ENCODE results near the gene AMPD2.

AMPD2 gene

DNA sequence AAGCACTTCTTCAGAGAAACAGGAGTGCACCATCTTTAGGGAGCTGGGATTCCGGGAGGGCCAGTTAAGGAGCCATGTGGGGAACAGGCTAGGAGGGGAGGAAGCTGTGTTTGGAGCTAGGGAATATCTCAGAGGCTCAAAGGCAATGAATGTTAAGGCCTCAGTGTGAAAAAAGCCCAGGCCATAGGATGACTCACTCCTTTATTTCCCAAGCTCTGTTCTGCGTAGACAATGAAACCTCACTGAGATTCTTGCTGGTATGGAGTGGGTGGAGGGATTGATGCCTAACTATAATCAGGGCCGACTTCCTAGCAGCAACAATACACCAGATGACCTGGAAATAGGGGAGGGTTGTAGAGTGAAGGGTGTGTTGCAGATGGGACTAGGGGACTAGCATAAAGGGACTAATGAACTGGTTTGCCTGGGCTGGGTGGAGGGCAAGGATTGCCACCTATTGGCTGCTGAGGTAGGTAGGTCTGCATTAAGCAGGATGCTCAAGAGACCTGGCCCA, 2.3 kb upstream of the AMPD2 start:
- H3K4me1 ChIP-seq (ENCODE audit: control insufficient read depth, insufficient read depth, low read length) = peaks cover 29% of the 10 kb centered on the region
- H3K27me3 ChIP-seq (ENCODE audit: control insufficient read depth, insufficient read depth, low read length) = no peaks in the 10 kb centered on the region
- H3K4me3 ChIP-seq (ENCODE audit: low read depth, low read length) = peak overlapping the region; percentile 1; the same call in 1 of the 2 replicates
- no peak overlapping the region for H3K27ac ChIP-seq (ENCODE audit: low read depth, low read length)
- H3K9me3 ChIP-seq (ENCODE audit: control insufficient read depth, insufficient read depth, low read depth, low read length) = no peaks in the 10 kb centered on the region
- no peaks in the 10 kb centered on the region for H3K36me3 ChIP-seq (ENCODE audit: control insufficient read depth, insufficient read depth, low read length)
- H3K9ac ChIP-seq (ENCODE audit: low read length) = peak overlapping the region; percentile 16

DNA sequence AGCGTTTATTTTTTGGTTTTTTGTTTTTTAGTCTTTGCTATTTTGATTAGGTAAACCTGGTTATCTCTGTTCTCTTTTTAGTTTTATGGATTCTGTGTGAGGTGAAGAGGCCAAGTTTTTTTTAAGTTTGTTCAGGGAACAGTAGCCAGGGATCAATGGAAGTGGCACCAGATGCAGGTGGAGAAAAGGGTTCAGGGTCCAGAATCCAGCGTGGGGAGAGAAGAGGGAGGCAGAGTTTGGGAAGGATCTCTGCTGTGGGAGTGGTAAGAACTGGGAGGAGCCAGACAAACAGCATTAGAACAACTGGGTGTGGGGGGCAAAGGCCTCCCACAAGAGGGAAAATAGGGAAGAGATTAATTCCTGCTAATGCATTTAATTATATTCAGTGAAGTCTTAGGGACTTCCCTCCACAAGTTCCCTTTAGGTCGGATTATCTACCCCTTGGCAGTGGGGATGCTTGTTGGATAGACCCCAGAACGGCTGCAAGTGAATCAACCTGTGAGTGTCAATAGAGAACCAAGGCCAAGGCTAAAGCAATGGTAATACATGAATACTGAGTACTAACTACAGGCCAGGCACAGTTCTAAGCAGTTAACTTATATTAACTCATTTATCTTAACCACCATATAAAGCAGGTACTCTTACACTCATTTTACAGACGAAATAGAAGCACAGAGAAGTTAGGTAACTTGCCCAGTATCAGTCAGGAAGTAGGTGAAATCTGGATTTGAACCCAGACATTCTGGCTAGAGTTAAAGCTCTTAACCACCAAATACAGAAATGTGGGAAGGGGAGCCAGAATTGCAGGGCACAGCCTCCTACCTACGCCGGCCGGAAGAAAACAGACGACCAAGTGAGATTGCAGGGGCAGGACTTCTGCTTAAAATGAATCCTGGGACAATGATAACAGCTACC, 719 bp upstream of the AMPD2 start:
- Histone ChIP-seq H3K4me1 (ENCODE audit: control insufficient read depth, insufficient read depth, low read length) (peaks cover 29% of the 10 kb centered on the region), H3K36me3 (ENCODE audit: control insufficient read depth, insufficient read depth, low read length) (no peaks in the 10 kb centered on the region), H3K27ac (ENCODE audit: low read depth, low read length) (peak overlapping the region; percentile 51; the same call in 1 of the 2 replicates), H3K9ac (ENCODE audit: low read length) (peak overlapping the region; percentile 79), H3K27me3 (ENCODE audit: control insufficient read depth, insufficient read depth, low read length) (no peaks in the 10 kb centered on the region), H3K4me3 (ENCODE audit: low read depth, low read length) (peak overlapping the region; percentile 93), H3K9me3 (ENCODE audit: control insufficient read depth, insufficient read depth, low read depth, low read length) (no peaks in the 10 kb centered on the region)

DNA sequence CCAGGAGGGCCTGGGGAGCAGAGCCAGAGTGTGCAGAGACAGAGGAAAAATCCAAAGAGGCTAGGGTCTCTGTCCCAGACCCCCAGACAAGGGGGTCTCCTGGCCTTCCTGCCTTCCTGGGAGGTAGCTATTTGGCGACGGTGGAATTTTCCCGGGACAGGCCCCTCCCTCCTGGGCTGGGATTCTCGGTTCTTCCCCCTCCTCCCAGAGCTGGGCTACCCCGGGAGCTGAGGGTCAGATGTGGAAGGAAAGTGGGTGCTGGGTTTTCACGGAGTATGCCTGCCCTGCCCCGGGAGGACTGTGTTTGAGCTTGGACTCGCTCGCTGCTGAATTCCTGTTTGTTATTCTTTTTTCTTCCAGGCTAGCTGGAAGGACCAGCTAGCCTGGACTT, 759 bp downstream of the AMPD2 start:
- Histone ChIP-seq H3K9me3 (ENCODE audit: control insufficient read depth, insufficient read depth, low read depth, low read length) (no peaks in the 10 kb centered on the region), H3K36me3 (ENCODE audit: control insufficient read depth, insufficient read depth, low read length) (no peaks in the 10 kb centered on the region), H3K27ac (ENCODE audit: low read depth, low read length) (peak overlapping the region; percentile 42; the same call in 1 of the 2 replicates), H3K4me3 (ENCODE audit: low read depth, low read length) (peak overlapping the region; percentile 93), H3K27me3 (ENCODE audit: control insufficient read depth, insufficient read depth, low read length) (no peaks in the 10 kb centered on the region), H3K9ac (ENCODE audit: low read length) (peak overlapping the region; percentile 85), H3K4me1 (ENCODE audit: control insufficient read depth, insufficient read depth, low read length) (peaks cover 43% of the 10 kb centered on the region)

DNA sequence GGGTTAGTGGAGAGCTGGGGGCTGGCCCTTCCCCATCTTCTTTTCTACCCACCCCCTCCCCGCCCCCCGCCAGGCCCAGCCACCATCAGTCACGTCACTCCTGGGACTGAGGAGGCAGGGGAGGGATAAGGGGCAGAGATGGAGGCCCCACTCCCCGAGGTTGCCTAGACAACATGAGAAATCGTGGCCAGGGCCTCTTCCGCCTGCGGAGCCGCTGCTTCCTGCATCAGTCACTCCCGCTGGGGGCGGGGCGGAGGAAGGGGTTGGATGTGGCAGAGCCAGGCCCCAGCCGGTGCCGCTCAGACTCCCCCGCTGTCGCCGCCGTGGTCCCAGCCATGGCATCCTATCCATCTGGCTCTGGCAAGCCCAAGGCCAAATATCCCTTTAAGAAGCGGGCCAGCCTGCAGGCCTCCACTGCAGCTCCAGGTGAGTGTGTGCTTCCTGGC, 1.2 kb downstream of the AMPD2 start:
- no peaks in the 10 kb centered on the region for H3K36me3 ChIP-seq (ENCODE audit: control insufficient read depth, insufficient read depth, low read length)
- H3K4me1 ChIP-seq (ENCODE audit: control insufficient read depth, insufficient read depth, low read length) = peaks cover 47% of the 10 kb centered on the region
- H3K9me3 ChIP-seq (ENCODE audit: control insufficient read depth, insufficient read depth, low read depth, low read length) = no peaks in the 10 kb centered on the region
- H3K27ac ChIP-seq (ENCODE audit: low read depth, low read length) = no peak overlapping the region
- peak overlapping the region; percentile 93 for H3K4me3 ChIP-seq (ENCODE audit: low read depth, low read length)
- H3K9ac ChIP-seq (ENCODE audit: low read length) = no peak overlapping the region
- no peaks in the 10 kb centered on the region for H3K27me3 ChIP-seq (ENCODE audit: control insufficient read depth, insufficient read depth, low read length)

DNA sequence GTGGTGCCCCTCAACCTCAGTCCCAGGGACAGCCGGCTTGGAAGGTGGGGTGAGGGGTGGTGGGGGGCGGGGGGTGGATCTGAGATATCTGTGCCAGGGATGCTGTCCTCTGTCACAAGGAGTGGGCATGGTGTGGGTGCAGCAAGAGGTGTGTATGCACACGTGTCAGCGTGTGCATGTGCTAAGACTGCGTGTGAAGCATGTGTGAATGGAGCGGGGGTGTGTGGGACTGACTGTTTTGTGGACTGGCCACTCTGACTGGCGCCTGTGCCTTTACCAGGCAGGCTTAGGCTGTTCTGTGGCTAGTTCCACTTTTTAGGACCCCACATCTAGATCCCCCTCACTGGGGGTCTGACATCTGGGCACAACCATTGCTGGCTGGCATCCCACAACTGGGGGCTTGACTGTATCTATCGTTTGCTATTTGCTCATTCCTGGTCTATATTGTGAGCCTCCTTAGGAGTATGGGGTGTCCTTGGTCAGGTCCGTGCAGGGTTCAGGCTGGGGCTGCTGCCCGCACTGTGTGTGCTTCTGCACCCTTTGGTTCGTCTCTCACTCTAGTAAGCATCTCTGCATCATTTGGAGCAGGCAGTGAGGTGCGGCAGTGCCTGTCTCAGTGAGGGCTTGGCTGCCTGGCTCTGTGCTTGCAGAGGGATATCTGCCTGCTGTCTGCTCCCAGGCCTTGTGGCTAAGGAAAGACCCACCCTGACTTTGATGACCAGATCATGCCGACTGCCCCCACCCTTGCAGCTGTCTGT, 1.9 kb downstream of the AMPD2 start:
- peaks cover 49% of the 10 kb centered on the region for H3K4me1 ChIP-seq (ENCODE audit: control insufficient read depth, insufficient read depth, low read length)
- H3K36me3 ChIP-seq (ENCODE audit: control insufficient read depth, insufficient read depth, low read length) = 0 out of 2 replicates have a peak, but pooled peaks cover 2% of the 10 kb centered on the region
- H3K27me3 ChIP-seq (ENCODE audit: control insufficient read depth, insufficient read depth, low read length) = no peaks in the 10 kb centered on the region
- no peak overlapping the region for H3K27ac ChIP-seq (ENCODE audit: low read depth, low read length)
- H3K9ac ChIP-seq (ENCODE audit: low read length) = no peak overlapping the region
- H3K4me3 ChIP-seq (ENCODE audit: low read depth, low read length) = peak overlapping the region; percentile 93
- no peaks in the 10 kb centered on the region for H3K9me3 ChIP-seq (ENCODE audit: control insufficient read depth, insufficient read depth, low read depth, low read length)

DNA sequence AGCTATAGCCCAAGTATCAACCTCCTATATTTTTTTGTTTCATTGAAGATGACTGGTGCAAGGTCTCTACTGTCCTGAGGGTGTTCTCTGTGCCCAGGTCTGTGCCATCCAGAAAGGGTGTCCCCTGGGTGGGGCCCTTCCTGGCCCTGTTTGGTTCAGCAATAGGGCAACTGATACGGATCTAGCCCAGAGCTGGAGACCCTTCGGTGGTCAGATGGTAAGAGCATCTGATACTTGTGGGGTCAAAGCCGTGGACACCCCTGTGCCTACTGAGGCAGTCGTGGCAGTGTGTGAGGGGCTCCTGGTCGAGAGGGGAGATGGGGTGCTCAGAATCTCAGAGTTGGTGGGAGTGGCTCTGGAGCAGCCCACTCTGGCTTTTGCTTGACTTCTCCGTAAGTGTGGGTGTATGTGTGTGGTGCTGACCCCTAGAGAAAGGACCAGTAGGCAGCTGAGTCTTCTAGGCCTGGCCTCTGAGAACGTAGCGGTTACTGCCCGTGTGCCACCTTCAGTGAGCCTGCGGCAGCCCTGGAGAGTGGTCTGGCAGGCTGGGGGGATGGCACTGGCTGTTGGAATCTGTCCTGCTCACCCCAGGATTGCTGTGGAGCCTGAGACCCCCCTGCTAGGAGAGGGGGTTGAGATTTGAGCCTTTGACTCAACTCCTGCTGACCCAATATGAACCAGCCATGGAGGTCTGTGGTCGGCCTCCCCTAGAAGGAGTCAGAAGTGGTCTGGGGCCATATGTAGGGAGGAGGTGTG, 2.7 kb downstream of the AMPD2 start:
- peaks cover 10% of the 10 kb centered on the region for H3K36me3 ChIP-seq (ENCODE audit: control insufficient read depth, insufficient read depth, low read length)
- no peaks in the 10 kb centered on the region for H3K27me3 ChIP-seq (ENCODE audit: control insufficient read depth, insufficient read depth, low read length)
- H3K4me3 ChIP-seq (ENCODE audit: low read depth, low read length) = no peak overlapping the region
- H3K27ac ChIP-seq (ENCODE audit: low read depth, low read length) = no peak overlapping the region
- no peak overlapping the region for H3K9ac ChIP-seq (ENCODE audit: low read length)
- peaks cover 42% of the 10 kb centered on the region for H3K4me1 ChIP-seq (ENCODE audit: control insufficient read depth, insufficient read depth, low read length)
- no peaks in the 10 kb centered on the region for H3K9me3 ChIP-seq (ENCODE audit: control insufficient read depth, insufficient read depth, low read depth, low read length)

DNA sequence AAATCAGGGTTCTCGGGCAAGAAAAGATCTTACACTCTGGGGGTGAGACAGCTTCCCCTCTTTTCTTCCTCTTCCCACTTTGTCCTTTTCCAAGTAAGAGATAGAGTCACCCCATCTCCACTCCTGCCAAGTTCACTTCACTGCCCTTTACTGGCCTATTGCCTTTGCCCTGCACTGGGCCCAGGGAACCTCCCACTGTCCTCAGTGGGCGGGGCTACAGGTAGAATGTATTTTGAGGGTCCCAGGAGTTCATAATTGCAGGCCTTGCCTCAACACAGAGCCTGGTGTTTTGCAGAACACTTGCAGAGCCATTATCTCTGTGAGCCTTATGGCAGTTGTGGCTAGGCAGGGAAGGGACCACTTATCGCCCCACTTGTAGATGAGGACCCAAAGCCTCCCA, 3.3 kb downstream of the AMPD2 start:
- no peak overlapping the region for H3K9ac ChIP-seq (ENCODE audit: low read length)
- no peaks in the 10 kb centered on the region for H3K27me3 ChIP-seq (ENCODE audit: control insufficient read depth, insufficient read depth, low read length)
- H3K4me3 ChIP-seq (ENCODE audit: low read depth, low read length) = no peak overlapping the region
- peaks cover 15% of the 10 kb centered on the region for H3K36me3 ChIP-seq (ENCODE audit: control insufficient read depth, insufficient read depth, low read length)
- H3K9me3 ChIP-seq (ENCODE audit: control insufficient read depth, insufficient read depth, low read depth, low read length) = no peaks in the 10 kb centered on the region
- peaks cover 37% of the 10 kb centered on the region for H3K4me1 ChIP-seq (ENCODE audit: control insufficient read depth, insufficient read depth, low read length)
- no peak overlapping the region for H3K27ac ChIP-seq (ENCODE audit: low read depth, low read length)

DNA sequence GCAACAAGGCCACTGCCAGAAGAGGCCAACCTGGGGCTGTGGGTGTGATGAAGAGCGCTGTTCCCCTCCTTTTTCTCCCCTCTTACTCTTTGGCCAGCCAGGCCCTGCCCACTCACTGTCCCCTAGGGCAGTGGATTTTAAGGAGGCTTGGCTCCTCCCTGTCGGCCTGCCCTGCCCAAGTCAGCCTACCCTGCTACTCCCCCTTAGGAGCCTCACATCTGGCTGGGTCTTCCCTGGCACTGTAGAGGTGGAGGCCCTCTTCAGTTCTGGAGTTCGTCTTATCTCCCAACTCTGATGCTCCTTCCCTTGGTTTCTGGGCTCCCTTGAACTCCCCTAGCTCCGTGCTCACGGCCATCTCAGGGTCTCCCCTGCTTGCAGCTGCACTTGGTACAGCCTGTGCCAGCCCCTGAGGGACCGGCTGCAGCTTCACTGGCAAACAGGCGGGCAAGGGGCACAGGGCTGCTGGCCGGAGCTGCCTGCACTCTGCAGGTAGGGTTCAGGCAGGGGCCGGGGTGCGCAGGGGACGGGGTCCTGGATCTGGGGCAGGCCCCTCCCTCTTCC, 4.0 kb downstream of the AMPD2 start:
- no peaks in the 10 kb centered on the region for H3K27me3 ChIP-seq (ENCODE audit: control insufficient read depth, insufficient read depth, low read length)
- no peaks in the 10 kb centered on the region for H3K9me3 ChIP-seq (ENCODE audit: control insufficient read depth, insufficient read depth, low read depth, low read length)
- no peak overlapping the region for H3K9ac ChIP-seq (ENCODE audit: low read length)
- no peak overlapping the region for H3K4me3 ChIP-seq (ENCODE audit: low read depth, low read length)
- 0 out of 2 replicates have a peak overlapping the region, but pooled peaks have one; percentile 17 for H3K27ac ChIP-seq (ENCODE audit: low read depth, low read length)
- H3K36me3 ChIP-seq (ENCODE audit: control insufficient read depth, insufficient read depth, low read length) = peaks cover 23% of the 10 kb centered on the region
- peaks cover 34% of the 10 kb centered on the region for H3K4me1 ChIP-seq (ENCODE audit: control insufficient read depth, insufficient read depth, low read length)

DNA sequence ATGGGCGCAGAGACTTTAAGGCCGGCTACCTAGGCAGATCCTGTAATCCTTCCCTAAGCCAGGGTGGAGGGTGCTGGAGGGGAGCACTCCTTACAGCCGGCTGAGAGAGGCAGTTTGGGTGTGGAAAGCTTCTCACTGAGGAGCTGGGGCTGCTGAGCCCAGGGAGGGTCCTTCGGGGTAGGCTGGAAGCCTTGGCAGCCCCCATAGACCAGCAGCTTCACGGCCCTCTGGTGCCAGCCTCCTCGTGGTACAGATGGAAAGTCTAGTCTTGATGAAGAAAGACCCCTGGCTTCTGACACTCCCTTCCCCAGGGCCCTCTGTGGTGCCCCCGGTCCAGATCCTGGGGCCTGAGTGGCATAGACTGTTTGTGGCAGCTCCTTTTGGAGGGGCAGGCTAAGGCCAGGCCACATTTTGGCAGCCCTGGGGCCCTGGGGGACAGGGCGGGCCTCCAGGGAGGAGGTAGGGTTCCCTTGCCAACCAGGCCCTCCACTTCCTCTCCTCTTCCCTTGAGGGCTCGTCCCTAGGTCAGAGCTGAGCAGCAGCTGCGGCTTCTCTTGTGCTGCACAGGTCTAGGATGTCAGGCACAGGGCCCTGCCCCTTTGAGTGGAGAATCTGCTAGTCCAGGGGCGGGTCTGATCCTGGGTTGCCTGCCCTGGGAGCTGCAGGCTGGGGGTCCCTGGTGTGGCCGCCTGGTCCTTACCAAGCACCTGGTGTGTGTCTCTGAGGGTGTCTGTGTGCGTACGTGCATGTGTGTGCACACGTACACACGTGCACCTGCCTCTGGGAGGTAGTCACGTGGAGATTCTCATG, 4.8 kb downstream of the AMPD2 start:
- Histone ChIP-seq H3K9ac (ENCODE audit: low read length) (no peak overlapping the region), H3K4me1 (ENCODE audit: control insufficient read depth, insufficient read depth, low read length) (peaks cover 27% of the 10 kb centered on the region), H3K27me3 (ENCODE audit: control insufficient read depth, insufficient read depth, low read length) (no peaks in the 10 kb centered on the region), H3K9me3 (ENCODE audit: control insufficient read depth, insufficient read depth, low read depth, low read length) (no peaks in the 10 kb centered on the region), H3K27ac (ENCODE audit: low read depth, low read length) (no peak overlapping the region), H3K4me3 (ENCODE audit: low read depth, low read length) (no peak overlapping the region; the same call in 1 of the 2 replicates), H3K36me3 (ENCODE audit: control insufficient read depth, insufficient read depth, low read length) (peaks cover 30% of the 10 kb centered on the region)

DNA sequence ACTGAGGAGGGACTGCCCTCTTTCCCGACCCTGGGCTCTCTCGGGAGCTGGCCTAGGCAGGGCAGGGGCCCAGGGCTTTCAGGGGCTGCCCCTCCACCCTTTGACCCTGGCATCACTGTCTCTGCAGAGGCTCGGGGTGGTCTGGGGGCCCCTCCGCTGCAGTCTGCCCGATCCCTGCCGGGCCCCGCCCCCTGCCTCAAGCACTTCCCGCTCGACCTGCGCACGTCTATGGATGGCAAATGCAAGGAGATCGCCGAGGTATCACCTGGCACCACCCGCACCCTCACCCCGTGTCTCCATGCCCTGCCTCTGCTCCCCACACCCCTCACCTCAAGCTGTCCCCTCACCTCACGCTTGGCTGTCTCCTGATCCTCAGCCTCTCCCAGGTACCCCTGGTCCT, 5.5 kb downstream of the AMPD2 start:
- Histone ChIP-seq H3K4me3 (ENCODE audit: low read depth, low read length) (peak overlapping the region; percentile 28; the same call in 1 of the 2 replicates), H3K36me3 (ENCODE audit: control insufficient read depth, insufficient read depth, low read length) (peaks cover 35% of the 10 kb centered on the region), H3K27me3 (ENCODE audit: control insufficient read depth, insufficient read depth, low read length) (no peaks in the 10 kb centered on the region), H3K9me3 (ENCODE audit: control insufficient read depth, insufficient read depth, low read depth, low read length) (no peaks in the 10 kb centered on the region), H3K4me1 (ENCODE audit: control insufficient read depth, insufficient read depth, low read length) (peaks cover 26% of the 10 kb centered on the region), H3K27ac (ENCODE audit: low read depth, low read length) (no peak overlapping the region), H3K9ac (ENCODE audit: low read length) (no peak overlapping the region)
